K562 (cell line): ENCODE results near the gene EML2. TPM values are rescaled to one million over a fixed set of nuclear protein-coding genes. Genes with fewer than 3 reads are reported as not detected.

Experiments used
- ARID1B ChIP-seq: fragments of 450-650 bp; IDR thresholded peaks from 2 replicates; pipeline ENCODE4 v1.6.1; 2016; ENCODE audit warnings: antibody characterized with exemption, mild to moderate bottlenecking, inconsistent platforms
- ARID4B ChIP-seq: sonication (generic); formaldehyde crosslinking; IDR thresholded peaks from 2 replicates; pipeline ENCODE4 v1.8.0; 2022; ENCODE audit warnings: mild to moderate bottlenecking, missing genetic modification reagents
- BHLHE40 ChIP-seq: IDR thresholded peaks from 2 replicates; pipeline ENCODE4 v1.6.1; 2011; ENCODE audit warnings: low read length, improper control_type of control experiment
- CBFA2T2 ChIP-seq: fragments of 450-650 bp; conservative IDR thresholded peaks from 2 replicates; pipeline ENCODE4 v1.6.1; 2017; ENCODE audit warnings: mild to moderate bottlenecking
- CTBP1 ChIP-seq: fragments of 450-650 bp; IDR thresholded peaks from 2 replicates; pipeline ENCODE4 v1.6.1; 2016; ENCODE audit warnings: borderline replicate concordance
- HDAC6 ChIP-seq: IDR thresholded peaks from 2 replicates; pipeline ENCODE4 v1.6.1; 2012; ENCODE audit warnings: low read depth, mild to moderate bottlenecking, control low read depth, inconsistent platforms, low read length, moderate library complexity
- JUNB ChIP-seq: fragments of 450-650 bp; formaldehyde crosslinking; conservative IDR thresholded peaks from 2 replicates; pipeline ENCODE4 v1.4.0; 2020; ENCODE audit warnings: mild to moderate bottlenecking
- KLF1 ChIP-seq: fragments of 450-650 bp; IDR thresholded peaks from 2 replicates; pipeline ENCODE4 v1.6.1; 2016; ENCODE audit warnings: missing genetic modification characterization, missing compliant biosample characterization
- KLF6 ChIP-seq: fragments of 250-450 bp; sonication (Bioruptor Pico); IDR thresholded peaks from 2 replicates; pipeline ENCODE4 v1.4.0; 2020; ENCODE audit warnings: mild to moderate bottlenecking, moderate library complexity, borderline replicate concordance
- L3MBTL2 ChIP-seq: fragments of 450-650 bp; IDR thresholded peaks from 2 replicates; pipeline ENCODE4 v1.6.1; 2016; ENCODE audit warnings: mild to moderate bottlenecking, moderate library complexity
- LCOR ChIP-seq: sonication (generic); formaldehyde crosslinking; IDR thresholded peaks from 2 replicates; pipeline ENCODE4 v1.8.0; 2022; ENCODE audit warnings: mild to moderate bottlenecking, missing genetic modification reagents
- POLR2A ChIP-seq: fragments of 450-650 bp; conservative IDR thresholded peaks from 2 replicates; pipeline ENCODE4 v1.6.1; 2016
- POLR2B ChIP-seq: fragments of 450-650 bp; IDR thresholded peaks from 2 replicates; pipeline ENCODE4 v1.6.1; 2018; ENCODE audit warnings: low read depth; ENCODE audit not compliant: partially characterized antibody
- RAD21 ChIP-seq, 2 experiments: fragments of 250-450 bp in 1 of 2; fragments of 450-650 bp in 1 of 2; sonication (Bioruptor Pico) in 1 of 2; formaldehyde crosslinking in 1 of 2; IDR thresholded peaks in 1 of 2; conservative IDR thresholded peaks in 1 of 2; 2 replicates each; pipeline versions ENCODE4 v1.4.0 to v1.8.0; 2020 to 2022; ENCODE audit warnings: mild to moderate bottlenecking in 2 of 2, moderate library complexity in 1 of 2
- RNF2 ChIP-seq: sonication (generic); IDR thresholded peaks from 2 replicates; pipeline ENCODE4 v1.6.1; 2016
- SUPT5H ChIP-seq: fragments of 450-650 bp; IDR thresholded peaks from 2 replicates; pipeline ENCODE4 v1.6.1; 2016
- THRB ChIP-seq: fragments of 450-650 bp; formaldehyde crosslinking; conservative IDR thresholded peaks from 2 replicates; pipeline ENCODE4 v1.4.0; 2022; ENCODE audit warnings: mild to moderate bottlenecking, missing genetic modification characterization
- ZBTB49 ChIP-seq: sonication (generic); formaldehyde crosslinking; IDR thresholded peaks from 2 replicates; pipeline ENCODE4 v1.8.0; 2022; ENCODE audit warnings: missing genetic modification reagents, mild to moderate bottlenecking, borderline replicate concordance
- ZC3H8 ChIP-seq: fragments of 450-650 bp; IDR thresholded peaks from 2 replicates; pipeline ENCODE4 v1.6.1; 2017
- ZKSCAN8 ChIP-seq: fragments of 200-800 bp; sonication (Bioruptor generic); IDR thresholded peaks from 2 replicates; pipeline ENCODE4 v1.6.1; 2016; ENCODE audit warnings: missing genetic modification characterization, missing compliant biosample characterization
- ZNF174 ChIP-seq: fragments of 250-450 bp; sonication (Bioruptor Pico); IDR thresholded peaks from 2 replicates; pipeline ENCODE4 v1.4.0; 2020; ENCODE audit warnings: mild to moderate bottlenecking
- ZNF398 ChIP-seq: fragments of 250-450 bp; sonication (Bioruptor Pico); IDR thresholded peaks from 2 replicates; pipeline ENCODE4 v1.8.0; 2021; ENCODE audit warnings: moderate library complexity, mild to moderate bottlenecking, inconsistent platforms
- polyA plus RNA-seq, 8 experiments: library from polyadenylated mRNA; depleted of rRNA in 4 of 8; stranded (reverse) in 5 of 8; unstranded in 3 of 8; fragments of >200 nt; fragmentation: Nextera tagmentation in 2 of 8; fragmentation: Illumina TruSeq in 1 of 8; extraction: Ambion mirVana in 2 of 8; extraction: Trizol in 1 of 8; gene quantifications; 2 replicates each; pipeline versions ENCODE4 v1.2.1 to v1.2.3, GENCODE V29; 2011 to 2014; ENCODE audit warnings: inconsistent platforms in 1 of 8, missing spikeins in 1 of 8
- total RNA-seq, 7 experiments: library from RNA; depleted of rRNA in 6 of 7; stranded (reverse); fragments of >200 nt in 6 of 7; fragmentation: Illumina TruSeq in 2 of 7; extraction: Trizol in 2 of 7; gene quantifications; 2 replicates each; pipeline versions ENCODE4 v1.2.1 to v1.2.3, GENCODE V29; 2011 to 2021; ENCODE audit warnings: low replicate concordance in 1 of 7

Gene EML2
- total and polyA plus RNA-seq, 9 of the 15 experiments (the other 6 are each of a cell fraction or from before 2014, with no cell fraction given) = 2.6 to 69.6 (median 24.8) TPM

- TF ChIP-seq ZNF398 (CRISPR knock-in tag) (no peak), POLR2B (peak; percentile 45), KLF1 (tag) (no peak), BHLHE40 (no peak), ARID4B (CRISPR knock-in tag) (no peak), ZBTB49 (no peak), JUNB (no peak), HDAC6 (no peak), ARID1B (no peak), ZKSCAN8 (CRISPR knock-in tag) (no peak), CBFA2T2 (no peak), L3MBTL2 (no peak), THRB (CRISPR knock-in tag) (0 out of 2 replicates have a peak, but pooled peaks have one; percentile 43), CTBP1 (no peak), RAD21 (CRISPR knock-in tag; conservative IDR thresholded peaks at IDR 0.05 in 1 of 2, IDR thresholded peaks at IDR 0.05 in 1 of 2) (no peak), POLR2A (peak; percentile 61), LCOR (no peak), SUPT5H (peak; percentile 58; the same call in 1 of the 2 replicates), ZC3H8 (no peak), ZNF174 (CRISPR knock-in tag) (no peak), KLF6 (CRISPR knock-in tag) (no peak), RNF2 (no peak)
Measured at GRCh38 chr19:45682908-45683307, 43.7 kb upstream of the EML2 start (continued).
